Breast epithelium (tissue), 4 donors: Measurements from ENCODE around the gene SPEM2. TPM values are rescaled to one million over a fixed set of nuclear protein-coding genes. Genes with fewer than 3 reads are reported as not detected.

ENCODE experiments used
- DNase-seq, 2 donors: peaks; one replicate each; pipeline ENCODE4 v3.0.0-alpha.2; 2019; ENCODE audit warnings: low spot score in 2 of 2
- H3K27ac ChIP-seq, 2 donors: fragments of 200-600 bp; sonication (generic) in 1 of 2; one replicate each; pipeline ENCODE4 v1.5.1; 2016 to 2019; ENCODE audit warnings: mild to moderate bottlenecking in 1 of 2
- H3K27me3 ChIP-seq, 2 donors: fragments of 200-600 bp; sonication (generic) in 1 of 2; one replicate each; pipeline versions ENCODE4 v1.5.1 to v1.6.0; 2017 to 2019; ENCODE audit warnings: control low read depth in 1 of 2, mild to moderate bottlenecking in 1 of 2
- H3K36me3 ChIP-seq: fragments of 200-600 bp; one replicate; pipeline ENCODE4 v1.5.1; 2019
- H3K4me1 ChIP-seq, 2 donors: fragments of 200-600 bp; sonication (generic); one replicate each; pipeline ENCODE4 v1.5.1; 2016 to 2019; ENCODE audit warnings: control low read depth in 1 of 2
- H3K4me3 ChIP-seq, 3 donors: fragments of 200-600 bp; sonication (generic); 1 replicate in 2 of 3; 2 replicates in 1 of 3; pipeline ENCODE4 v1.5.1; 2016 to 2019; ENCODE audit warnings: mild to moderate bottlenecking in 3 of 3, moderate library complexity in 2 of 3
- H3K9me3 ChIP-seq, 2 donors: fragments of 200-600 bp; sonication (generic) in 1 of 2; one replicate each; pipeline ENCODE4 v1.5.1; 2016 to 2019; ENCODE audit warnings: control low read depth in 1 of 2
- POLR2A ChIP-seq: fragments of 450-650 bp; IDR thresholded peaks from one replicate; pipeline ENCODE4 v1.6.1; 2016; ENCODE audit warnings: antibody characterized with exemption, mild to moderate bottlenecking, moderate library complexity
- POLR2AphosphoS5 ChIP-seq, 3 donors: sonication (generic); formaldehyde crosslinking; IDR thresholded peaks; one replicate each; pipeline ENCODE4 v1.6.1; 2017; ENCODE audit warnings: antibody characterized with exemption in 3 of 3
- intact Hi-C: fragments of 100-400 bp; cut with DNase I; formaldehyde crosslinking; loops from one replicate; pipeline ENCODE4 v1.15.1; 2023; ENCODE audit warnings: low total_unique reads
- total RNA-seq, 3 donors: library from RNA; depleted of rRNA; stranded (reverse); fragments of >200 nt; gene quantifications; one replicate each; pipeline ENCODE4 v1.1.0, GENCODE V29; 2016
- TF ChIP-seq, protein P1 (sequence below), 3 donors: fragments of 450-650 bp; IDR thresholded peaks; one replicate each; pipeline ENCODE4 v1.5.1; 2016 to 2017; ENCODE audit warnings: antibody characterized with exemption in 3 of 3, mild to moderate bottlenecking in 3 of 3, moderate library complexity in 3 of 3

SPEM2 gene
- total RNA-seq, 3 donors from 2014 or later, result not detected

DNA sequence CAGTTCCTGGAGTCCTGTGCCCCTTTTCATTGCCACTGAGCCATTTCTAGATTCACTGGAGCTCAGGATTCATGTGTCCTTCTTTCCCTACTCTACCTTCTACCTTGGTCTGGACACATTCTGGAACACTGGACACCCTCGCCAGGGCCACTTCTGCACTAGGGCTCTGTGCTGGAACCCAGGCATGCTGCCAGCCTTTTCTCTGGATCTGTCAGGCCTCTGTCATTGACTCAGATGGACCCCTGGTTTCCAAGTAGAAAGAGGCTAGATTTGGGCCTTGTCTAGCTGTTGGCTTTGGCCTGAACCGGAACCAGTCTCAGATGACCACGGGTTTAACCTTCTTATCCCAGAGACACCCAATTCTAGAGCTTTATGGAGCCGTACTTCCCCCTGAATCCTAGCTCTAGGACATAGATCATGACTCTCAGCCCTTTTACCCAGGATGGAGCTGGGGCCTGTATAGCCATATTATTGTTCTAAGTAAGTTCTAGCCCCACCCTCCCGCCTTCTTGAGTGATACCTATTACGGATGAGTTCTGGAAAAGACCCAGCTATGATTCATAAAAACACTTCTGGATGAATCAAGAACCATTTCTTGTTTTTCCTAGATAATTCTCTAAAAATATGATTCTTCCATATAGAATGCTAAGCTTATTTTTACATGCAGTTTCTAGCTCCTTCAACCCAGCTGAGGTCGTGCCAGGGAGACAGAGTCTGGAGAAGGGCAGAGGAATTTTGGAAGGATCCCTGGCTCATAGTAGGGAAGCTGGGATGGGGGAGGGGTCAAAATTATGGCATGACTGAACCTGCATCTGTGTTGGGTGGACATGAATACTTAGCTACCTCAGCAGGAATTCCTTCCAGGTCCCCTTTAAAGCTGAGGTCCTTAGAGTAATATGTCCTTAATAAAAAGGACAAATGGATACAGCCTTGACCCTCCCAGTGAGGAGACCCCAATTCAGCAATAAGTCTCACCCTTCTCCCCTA, 18.4 kb downstream of the SPEM2 start:
- Histone ChIP-seq H3K27ac (peak overlapping the region in 1 of 2 donors; percentile 54), H3K27me3 (no peaks in the 10 kb centered on the region), H3K9me3 (no peaks in the 10 kb centered on the region), H3K4me1 (peaks cover 8 to 10% of the 10 kb centered on the region in 2 donors), H3K36me3 (no peaks in the 10 kb centered on the region), H3K4me3 (no peak overlapping the region)
- intact Hi-C loops, result no loop called here
- TF ChIP-seq POLR2A (no peak), POLR2AphosphoS5 (IDR thresholded peaks at IDR 0.05) (no peak)
- TF ChIP-seq, protein P1, sequence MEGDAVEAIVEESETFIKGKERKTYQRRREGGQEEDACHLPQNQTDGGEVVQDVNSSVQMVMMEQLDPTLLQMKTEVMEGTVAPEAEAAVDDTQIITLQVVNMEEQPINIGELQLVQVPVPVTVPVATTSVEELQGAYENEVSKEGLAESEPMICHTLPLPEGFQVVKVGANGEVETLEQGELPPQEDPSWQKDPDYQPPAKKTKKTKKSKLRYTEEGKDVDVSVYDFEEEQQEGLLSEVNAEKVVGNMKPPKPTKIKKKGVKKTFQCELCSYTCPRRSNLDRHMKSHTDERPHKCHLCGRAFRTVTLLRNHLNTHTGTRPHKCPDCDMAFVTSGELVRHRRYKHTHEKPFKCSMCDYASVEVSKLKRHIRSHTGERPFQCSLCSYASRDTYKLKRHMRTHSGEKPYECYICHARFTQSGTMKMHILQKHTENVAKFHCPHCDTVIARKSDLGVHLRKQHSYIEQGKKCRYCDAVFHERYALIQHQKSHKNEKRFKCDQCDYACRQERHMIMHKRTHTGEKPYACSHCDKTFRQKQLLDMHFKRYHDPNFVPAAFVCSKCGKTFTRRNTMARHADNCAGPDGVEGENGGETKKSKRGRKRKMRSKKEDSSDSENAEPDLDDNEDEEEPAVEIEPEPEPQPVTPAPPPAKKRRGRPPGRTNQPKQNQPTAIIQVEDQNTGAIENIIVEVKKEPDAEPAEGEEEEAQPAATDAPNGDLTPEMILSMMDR (IDR thresholded peaks at IDR 0.05), result no peak
- no peak for DNase-seq

DNA sequence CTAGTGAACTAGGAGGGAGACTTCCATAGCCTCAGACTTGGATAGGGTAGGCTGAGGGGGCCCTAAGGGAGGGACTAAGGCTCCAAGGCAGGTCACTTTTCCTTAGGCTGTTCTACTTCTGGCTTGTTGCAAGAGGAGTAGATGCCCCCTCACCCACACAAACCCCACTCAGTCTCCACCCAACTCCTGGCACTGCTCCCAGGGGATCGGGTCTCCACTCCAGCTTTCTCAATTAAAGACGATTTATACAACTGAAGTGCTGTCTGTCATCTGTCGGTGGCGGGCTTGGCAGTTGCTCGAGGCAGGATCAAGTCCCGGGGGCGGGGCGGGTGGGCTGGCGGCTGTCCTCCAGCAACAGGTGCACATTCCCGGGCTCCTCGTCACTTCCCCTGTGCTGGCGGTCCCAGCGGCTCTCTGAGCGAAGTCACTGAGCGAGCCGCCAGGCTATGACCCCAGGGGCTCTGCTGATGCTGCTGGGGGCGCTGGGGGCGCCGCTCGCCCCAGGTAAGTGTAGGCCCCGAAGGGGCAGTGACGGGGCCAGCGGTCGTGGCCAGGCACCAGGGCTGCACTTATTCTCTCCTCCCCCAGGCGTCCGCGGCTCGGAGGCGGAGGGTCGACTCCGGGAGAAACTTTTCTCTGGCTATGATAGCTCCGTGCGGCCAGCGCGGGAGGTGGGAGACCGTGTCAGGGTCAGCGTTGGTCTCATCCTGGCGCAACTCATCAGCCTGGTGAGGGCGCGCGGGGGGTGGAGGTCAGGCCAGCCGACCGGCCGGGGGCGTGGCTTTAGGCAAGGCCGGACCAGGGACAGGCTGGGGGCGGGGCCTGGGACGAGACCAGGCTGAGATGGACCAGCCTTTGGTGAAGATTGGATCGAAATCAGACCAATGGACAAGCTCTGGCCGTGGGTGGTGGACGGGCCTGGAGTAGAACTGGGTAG, 19.5 kb downstream of the SPEM2 start, which contains the start of gene CHRNB1:
CHRNB1 (plus strand) TSS at position 380 of the 937 bp plus-strand sequence; CDS start at position 447, 67 bp downstream.
- no peaks in the 10 kb centered on the region for H3K9me3 ChIP-seq
- no peaks in the 10 kb centered on the region for H3K27me3 ChIP-seq
- peak in 1 of 2 donors; percentile 59 for DNase-seq
- peak within 1 kb of the TSS; percentile 16 to 60 for H3K27ac ChIP-seq
- TF ChIP-seq, protein P1 (IDR thresholded peaks at IDR 0.05), result peak in 1 of 3 donors; percentile 11
- TF ChIP-seq POLR2AphosphoS5 (IDR thresholded peaks at IDR 0.05), result no peak
- intact Hi-C loops, result no loop called here
- peaks cover 0 to 9% of the 10 kb centered on the region in 2 donors for H3K4me1 ChIP-seq
- no peaks in the 10 kb centered on the region for H3K36me3 ChIP-seq
- H3K4me3 ChIP-seq, result peak within 1 kb of the TSS; percentile 20 to 61 (median 54)

DNA sequence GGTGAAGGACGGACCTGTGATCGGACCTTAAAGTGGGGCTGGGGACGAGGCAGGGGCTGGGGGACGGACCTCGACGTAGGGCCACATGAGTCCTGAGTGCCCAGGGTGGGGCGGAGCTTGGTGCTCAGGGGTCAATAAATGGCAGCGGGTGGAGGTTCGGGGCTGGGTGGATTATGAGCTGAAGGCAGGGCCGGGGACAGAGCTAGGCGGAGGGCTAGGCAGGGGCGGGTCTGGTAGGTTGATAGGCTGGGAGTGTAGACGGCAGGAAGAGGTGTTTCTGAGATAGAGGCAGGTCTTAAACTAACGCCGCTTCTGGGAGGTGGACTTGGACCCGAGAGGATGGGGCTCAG, 20.2 kb downstream of the SPEM2 start:
- intact Hi-C loops, result no loop called here
- H3K27ac ChIP-seq, result peak overlapping the region; percentile 16 to 60
- H3K27me3 ChIP-seq, result no peaks in the 10 kb centered on the region
- DNase-seq, result no peak
- H3K36me3 ChIP-seq, result no peaks in the 10 kb centered on the region
- no peak for TF ChIP-seq POLR2A
- TF ChIP-seq, protein P1 (IDR thresholded peaks at IDR 0.05), result no peak
- TF ChIP-seq POLR2AphosphoS5 (IDR thresholded peaks at IDR 0.05), result no peak
- H3K4me3 ChIP-seq, result peak overlapping the region; percentile 20 to 61 (median 54)
- H3K9me3 ChIP-seq, result no peaks in the 10 kb centered on the region
- H3K4me1 ChIP-seq, result peaks cover 0 to 2% of the 10 kb centered on the region in 2 donors

DNA sequence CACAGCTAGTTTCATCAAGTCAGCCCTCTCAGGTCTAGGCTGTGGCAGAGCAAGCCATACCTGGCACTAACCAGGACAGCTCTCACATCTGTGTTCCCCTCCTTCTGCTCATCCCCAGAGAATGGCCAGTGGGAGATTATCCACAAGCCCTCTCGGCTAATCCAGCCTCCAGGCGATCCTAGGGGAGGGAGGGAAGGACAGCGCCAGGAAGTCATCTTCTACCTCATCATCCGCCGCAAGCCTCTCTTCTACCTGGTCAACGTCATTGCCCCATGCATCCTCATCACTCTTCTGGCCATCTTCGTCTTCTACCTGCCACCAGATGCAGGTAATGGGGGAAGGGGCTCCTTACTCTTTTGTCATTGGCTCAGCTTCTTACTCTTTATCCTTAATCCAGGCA, 23.0 kb downstream of the SPEM2 start:
- Histone ChIP-seq H3K4me1 (no peaks in the 10 kb centered on the region), H3K36me3 (no peaks in the 10 kb centered on the region), H3K9me3 (no peaks in the 10 kb centered on the region), H3K4me3 (no peak overlapping the region), H3K27ac (no peak overlapping the region), H3K27me3 (no peaks in the 10 kb centered on the region)
- no peak for DNase-seq
- intact Hi-C loops, result no loop called here
- TF ChIP-seq, protein P1 (IDR thresholded peaks at IDR 0.05), result no peak
- TF ChIP-seq POLR2AphosphoS5 (IDR thresholded peaks at IDR 0.05) (no peak), POLR2A (no peak)
